Measurements from ENCODE around the gene MEI1.

MEI1 gene

GRCh38 chr22:41699264-41700107 is at the start of gene MEI1:
TSS of gene MEI1 (plus strand) at chr22:41699503. CDS start at chr22:41699539, 36 bp downstream.
- Histone ChIP-seq H3K27ac (no peak within 1 kb of the TSS), H3K27me3 (peaks cover 9% of the 10 kb centered on the region), H3K4me3 (ENCODE audit: low read depth in 1 of 2, low read length in 1 of 2) (peak within 1 kb of the TSS; percentile 19 to 21), H3K4me1 (ENCODE audit: control insufficient read depth in 1 of 2, insufficient read depth in 1 of 2, low read depth in 1 of 2, low read length in 1 of 2) (peaks cover 14 to 16% of the 10 kb centered on the region in 2 experiments), H3K9me3 (no peaks in the 10 kb centered on the region), H3K36me3 (no peaks in the 10 kb centered on the region)
- no peak for TF ChIP-seq CTCF (IDR thresholded peaks at IDR 0.05)

GRCh38 chr22:41650229-41650628 is 49.1 kb upstream of the MEI1 start:
- no peak overlapping the region for H3K27ac ChIP-seq
- H3K36me3 ChIP-seq = peaks cover 93% of the 10 kb centered on the region
- H3K4me3 ChIP-seq (ENCODE audit: low read depth in 1 of 2, low read length in 1 of 2) = no peak overlapping the region
- TF ChIP-seq CTCF (IDR thresholded peaks at IDR 0.05) = no peak
- no peaks in the 10 kb centered on the region for H3K27me3 ChIP-seq
- no peaks in the 10 kb centered on the region for H3K9me3 ChIP-seq
- no peaks in the 10 kb centered on the region for H3K4me1 ChIP-seq (ENCODE audit: control insufficient read depth in 1 of 2, insufficient read depth in 1 of 2, low read depth in 1 of 2, low read length in 1 of 2)

GRCh38 chr22:41650821-41651220 is 48.5 kb upstream of the MEI1 start:
- Histone ChIP-seq H3K4me1 (ENCODE audit: control insufficient read depth in 1 of 2, insufficient read depth in 1 of 2, low read depth in 1 of 2, low read length in 1 of 2) (no peaks in the 10 kb centered on the region), H3K27me3 (no peaks in the 10 kb centered on the region), H3K9me3 (no peaks in the 10 kb centered on the region), H3K27ac (no peak overlapping the region), H3K36me3 (peaks cover 97% of the 10 kb centered on the region), H3K4me3 (ENCODE audit: low read depth in 1 of 2, low read length in 1 of 2) (no peak overlapping the region)
- no peak for TF ChIP-seq CTCF (IDR thresholded peaks at IDR 0.05)

GRCh38 chr22:41654322-41654721 is 45.0 kb upstream of the MEI1 start:
- Histone ChIP-seq H3K27me3 (no peaks in the 10 kb centered on the region), H3K9me3 (no peaks in the 10 kb centered on the region), H3K27ac (no peak overlapping the region), H3K36me3 (peaks cover 96% of the 10 kb centered on the region), H3K4me3 (ENCODE audit: low read depth in 1 of 2, low read length in 1 of 2) (no peak overlapping the region), H3K4me1 (ENCODE audit: control insufficient read depth in 1 of 2, insufficient read depth in 1 of 2, low read depth in 1 of 2, low read length in 1 of 2) (no peaks in the 10 kb centered on the region)
- TF ChIP-seq CTCF (IDR thresholded peaks at IDR 0.05) = no peak

GRCh38 chr22:41656556-41656955 is 42.7 kb upstream of the MEI1 start:
- Histone ChIP-seq H3K9me3 (no peaks in the 10 kb centered on the region), H3K4me1 (ENCODE audit: control insufficient read depth in 1 of 2, insufficient read depth in 1 of 2, low read depth in 1 of 2, low read length in 1 of 2) (no peaks in the 10 kb centered on the region), H3K27ac (no peak overlapping the region), H3K4me3 (ENCODE audit: low read depth in 1 of 2, low read length in 1 of 2) (no peak overlapping the region), H3K27me3 (no peaks in the 10 kb centered on the region), H3K36me3 (peaks cover 98% of the 10 kb centered on the region)
- no peak for TF ChIP-seq CTCF (IDR thresholded peaks at IDR 0.05)

All from neutrophil (primary cell).